GM19438 (cell line): ENCODE data around the gene VRK3.

Experiments used
- ATAC-seq: cut with Tn5 transposase; IDR thresholded peaks from one replicate; pipeline ENCODE4 v1.9.1; 2021; ENCODE audit warnings: low read depth; ENCODE audit not compliant: unreplicated experiment

The VRK3 gene

GRCh38 chr19:49932731-49933131 is 92.4 kb downstream of the VRK3 start:
- ATAC-seq = no peak

- no peak for ATAC-seq
Measured at GRCh38 chr19:49932041-49932451, 93.1 kb downstream of the VRK3 start.

GRCh38 chr19:49931293-49932040 is 93.7 kb downstream of the VRK3 start:
- no peak for ATAC-seq

- no peak for ATAC-seq
Measured at GRCh38 chr19:49930483-49931011, 94.6 kb downstream of the VRK3 start.

GRCh38 chr19:49929611-49930482 is 95.3 kb downstream of the VRK3 start:
- peak; percentile 35 for ATAC-seq

GRCh38 chr19:49929121-49929610 is 96.0 kb downstream of the VRK3 start, which contains the start of the genes ATF5 and NUP62:
ATF5 (plus strand) TSS chr19:49929205; CDS start chr19:49930851, 1,646 bp downstream.
NUP62 (minus strand) TSS chr19:49929504; CDS start chr19:49909807, 19,697 bp downstream.
- peak; percentile 36 for ATAC-seq

- ATAC-seq = no peak
Measured at GRCh38 chr19:49927526-49928264, 97.5 kb downstream of the VRK3 start.

- ATAC-seq = no peak
Measured at GRCh38 chr19:49926515-49926914, 98.7 kb downstream of the VRK3 start.
